Fibroblast of upper back skin (primary cell): ENCODE measurements around the gene HSD17B7.
"Not testable (repeated sequence)": the region's sequence is repeated elsewhere in the genome, so short reads cannot be mapped to it uniquely, and the experiment has no call there.

ENCODE experiments used
- DNase-seq: peaks from one replicate; pipeline ENCODE4 v3.0.0-alpha.2; 2013

HSD17B7 gene, protein sequence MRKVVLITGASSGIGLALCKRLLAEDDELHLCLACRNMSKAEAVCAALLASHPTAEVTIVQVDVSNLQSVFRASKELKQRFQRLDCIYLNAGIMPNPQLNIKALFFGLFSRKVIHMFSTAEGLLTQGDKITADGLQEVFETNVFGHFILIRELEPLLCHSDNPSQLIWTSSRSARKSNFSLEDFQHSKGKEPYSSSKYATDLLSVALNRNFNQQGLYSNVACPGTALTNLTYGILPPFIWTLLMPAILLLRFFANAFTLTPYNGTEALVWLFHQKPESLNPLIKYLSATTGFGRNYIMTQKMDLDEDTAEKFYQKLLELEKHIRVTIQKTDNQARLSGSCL

GRCh38 chr1:162790303-162790984 lies at the start of gene HSD17B7:
HSD17B7 (plus strand) TSS chr1:162790702; CDS start chr1:162790801, 99 bp downstream.
- peak; percentile 48 for DNase-seq

DNA sequence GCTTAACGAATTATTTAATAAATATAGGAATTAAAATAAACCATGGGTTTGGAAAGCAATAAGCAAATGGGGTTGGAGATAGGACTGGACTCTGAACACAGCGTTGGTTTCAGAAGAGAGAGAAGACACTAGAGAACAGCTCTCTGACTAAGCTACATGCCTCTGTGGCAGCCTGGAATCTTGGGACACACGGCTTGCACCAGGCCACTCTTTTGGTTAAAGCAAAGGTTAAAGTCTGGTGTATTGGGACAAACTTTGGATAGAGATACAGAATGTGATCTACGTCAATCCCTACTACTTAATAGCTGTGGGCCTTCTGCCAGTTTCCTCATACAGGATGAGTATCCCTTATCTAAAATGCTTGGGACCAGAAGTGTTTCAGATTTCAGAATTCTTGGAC lies 49.7 kb upstream of the HSD17B7 start:
- DNase-seq, result no peak

GRCh38 chr1:162741574-162741973 lies 48.9 kb upstream of the HSD17B7 start:
- no peak for DNase-seq

- not testable (repeated sequence) for DNase-seq
Measured at GRCh38 chr1:162746264-162746942, 44.1 kb upstream of the HSD17B7 start.

- DNase-seq, result no peak
Measured at GRCh38 chr1:162753001-162753658, 37.4 kb upstream of the HSD17B7 start.

GRCh38 chr1:162753998-162754585 lies 36.4 kb upstream of the HSD17B7 start:
- DNase-seq, result no peak

DNA sequence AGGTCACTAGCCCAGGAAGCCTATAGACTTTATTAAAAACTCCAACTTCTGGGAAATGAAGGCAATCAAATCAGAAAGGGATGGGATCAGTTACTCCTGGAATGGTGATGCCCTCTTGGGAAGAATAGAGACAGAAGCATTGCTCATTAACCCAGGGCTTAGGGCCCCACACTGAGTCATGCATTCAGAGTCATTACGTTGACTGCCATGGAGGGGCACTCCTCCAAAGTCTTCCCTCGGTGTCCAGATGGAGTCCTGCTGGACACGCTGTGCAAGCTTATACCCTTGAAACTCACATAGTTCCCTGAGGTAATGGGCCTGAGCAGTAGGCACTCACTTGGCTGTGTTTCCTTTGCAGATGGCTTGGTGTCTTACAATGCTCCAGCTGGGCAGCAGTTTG lies 35.2 kb upstream of the HSD17B7 start:
- DNase-seq, result no peak

DNA sequence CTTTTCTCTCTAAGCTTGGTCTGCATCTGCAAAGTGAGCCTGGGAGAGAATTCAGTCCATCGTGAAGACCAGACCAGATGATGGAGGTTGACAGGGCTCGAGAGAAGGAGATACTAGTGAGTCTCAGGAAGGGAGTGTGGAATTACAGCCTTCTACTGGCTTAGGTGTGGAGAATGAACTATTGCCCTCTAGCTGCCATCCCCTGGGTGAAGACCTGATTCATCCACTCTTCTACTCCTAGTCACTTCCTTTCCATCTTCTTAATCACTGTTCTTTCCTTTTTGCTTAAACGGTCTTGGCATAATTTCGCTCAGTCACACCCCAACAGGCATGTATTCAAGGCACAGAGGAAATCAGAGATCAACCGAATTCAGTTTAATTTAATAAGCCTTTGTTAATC lies 34.0 kb upstream of the HSD17B7 start:
- no peak for DNase-seq

DNA sequence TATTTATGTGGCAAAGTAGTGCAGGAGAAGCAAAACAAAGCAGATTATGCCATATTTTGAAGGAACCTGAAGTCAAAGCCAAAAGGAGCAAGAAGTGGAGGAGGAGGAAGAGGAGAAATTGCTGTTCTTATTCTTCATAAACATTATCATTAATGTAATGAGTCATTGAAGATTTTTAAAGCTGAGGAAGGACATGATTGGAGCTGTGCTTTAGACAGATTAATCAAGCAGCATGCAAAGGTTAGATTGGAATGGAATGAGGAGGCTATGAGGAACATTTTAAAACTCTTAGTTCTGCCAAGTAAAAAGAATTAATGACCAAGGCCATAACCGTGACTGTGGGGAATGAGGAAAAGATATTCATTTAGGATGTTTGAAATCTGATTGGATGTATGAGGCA lies 33.0 kb upstream of the HSD17B7 start:
- DNase-seq, result no peak

- no peak for DNase-seq
Measured at GRCh38 chr1:162765788-162766187, 24.7 kb upstream of the HSD17B7 start.

- DNase-seq, result peak; percentile 22
Measured at GRCh38 chr1:162772571-162773154, 17.8 kb upstream of the HSD17B7 start.

DNA sequence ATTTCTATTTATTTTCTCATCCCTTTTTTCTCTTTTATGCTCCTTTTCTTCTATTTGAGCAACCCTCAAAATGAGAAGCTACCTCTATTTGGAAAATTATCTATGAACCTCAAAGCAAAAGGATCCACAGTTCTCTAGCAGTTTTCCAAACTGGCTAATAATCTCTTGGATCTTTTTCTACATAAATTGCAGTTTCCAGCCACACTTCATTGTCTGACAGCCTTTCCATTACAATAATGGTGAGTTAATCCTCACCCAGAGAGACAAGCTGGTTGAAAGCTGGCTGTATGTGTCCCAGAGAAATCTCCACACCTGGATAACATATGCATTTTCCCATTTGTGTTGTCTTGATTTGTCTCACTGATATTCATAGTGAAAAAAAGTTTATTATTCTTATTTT lies 16.5 kb upstream of the HSD17B7 start:
- DNase-seq, result no peak

DNA sequence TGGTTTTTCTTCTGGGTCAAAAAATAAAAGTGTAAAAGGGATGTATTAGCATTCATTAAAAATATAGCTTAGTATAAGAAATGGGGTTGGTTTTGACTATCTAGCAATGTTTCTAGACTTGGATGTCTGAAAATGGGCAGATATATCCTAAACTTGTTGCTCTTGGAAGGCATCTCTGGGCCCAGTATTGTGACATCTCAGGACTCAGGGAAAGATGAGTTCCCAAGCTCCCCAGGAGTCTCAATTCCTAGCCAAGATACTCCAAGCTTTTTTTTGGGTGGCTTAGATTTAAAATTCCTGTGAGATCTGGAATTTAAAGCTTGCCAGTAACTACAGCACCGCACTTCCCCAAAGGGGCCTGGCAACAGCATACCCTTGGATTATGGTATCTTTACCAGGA lies 11.5 kb upstream of the HSD17B7 start:
- no peak for DNase-seq

DNA sequence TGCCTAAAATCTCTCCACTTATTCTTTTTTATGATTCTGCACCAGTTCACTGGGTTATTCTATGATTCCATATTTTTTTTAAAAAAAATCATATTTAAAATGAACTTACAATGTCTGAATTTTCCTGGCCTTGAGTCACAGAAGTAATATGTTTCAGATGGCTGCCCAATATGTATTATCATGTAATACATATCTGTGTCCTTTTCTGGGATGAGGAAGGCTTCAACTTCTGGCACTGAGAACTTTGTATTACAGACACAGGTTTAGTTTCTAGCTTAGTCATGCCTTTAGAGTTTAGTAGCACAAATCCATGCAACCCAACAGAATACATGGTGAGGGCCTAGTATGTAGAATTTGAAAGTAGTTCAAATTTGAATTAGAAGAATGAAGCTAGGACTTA lies 7.8 kb upstream of the HSD17B7 start:
- DNase-seq, result no peak

DNA sequence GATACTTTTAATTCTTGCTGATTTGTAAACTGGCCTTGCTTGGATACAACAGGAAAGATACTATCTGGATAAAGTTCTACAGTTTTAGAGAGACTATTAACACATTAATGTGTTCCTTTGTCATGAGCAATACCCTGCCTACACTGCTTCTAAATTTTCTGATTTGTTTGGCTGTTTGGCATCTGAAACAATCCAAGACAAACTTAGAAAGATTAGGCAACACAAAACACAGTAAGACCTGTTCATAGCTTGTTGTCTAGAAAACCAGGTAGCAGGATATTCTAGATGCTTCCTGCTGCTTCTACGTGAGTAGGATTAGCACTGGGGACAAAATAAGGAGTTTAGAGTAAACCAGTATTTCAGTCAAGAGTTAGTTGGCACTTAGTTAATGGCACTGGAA lies 5.6 kb upstream of the HSD17B7 start:
- DNase-seq, result not testable (repeated sequence)

GRCh38 chr1:162788783-162789182 lies 1.7 kb upstream of the HSD17B7 start:
- not testable (repeated sequence) for DNase-seq

GRCh38 chr1:162790985-162791357 lies 469 bp downstream of the HSD17B7 start:
- DNase-seq, result not testable (repeated sequence)

DNA sequence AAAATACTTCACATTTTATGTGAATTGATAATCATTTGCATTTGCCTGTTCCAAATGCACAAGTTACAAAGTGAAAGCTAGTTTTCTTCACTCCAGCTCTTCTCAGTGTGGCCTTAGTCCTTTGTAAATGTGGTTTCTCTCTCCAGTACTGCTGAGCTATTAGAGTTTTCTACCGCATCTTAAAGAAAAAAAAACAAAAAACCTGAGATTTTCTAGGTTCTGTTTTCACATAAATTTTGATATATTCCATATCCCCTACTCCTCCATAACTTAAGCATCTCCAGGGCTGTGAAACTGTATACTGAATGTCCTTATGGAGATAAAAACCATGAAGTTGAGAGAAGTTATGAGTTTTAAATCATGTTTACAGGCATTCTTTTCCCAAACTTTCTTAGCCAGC lies 3.8 kb downstream of the HSD17B7 start:
- DNase-seq, result not testable (repeated sequence)

DNA sequence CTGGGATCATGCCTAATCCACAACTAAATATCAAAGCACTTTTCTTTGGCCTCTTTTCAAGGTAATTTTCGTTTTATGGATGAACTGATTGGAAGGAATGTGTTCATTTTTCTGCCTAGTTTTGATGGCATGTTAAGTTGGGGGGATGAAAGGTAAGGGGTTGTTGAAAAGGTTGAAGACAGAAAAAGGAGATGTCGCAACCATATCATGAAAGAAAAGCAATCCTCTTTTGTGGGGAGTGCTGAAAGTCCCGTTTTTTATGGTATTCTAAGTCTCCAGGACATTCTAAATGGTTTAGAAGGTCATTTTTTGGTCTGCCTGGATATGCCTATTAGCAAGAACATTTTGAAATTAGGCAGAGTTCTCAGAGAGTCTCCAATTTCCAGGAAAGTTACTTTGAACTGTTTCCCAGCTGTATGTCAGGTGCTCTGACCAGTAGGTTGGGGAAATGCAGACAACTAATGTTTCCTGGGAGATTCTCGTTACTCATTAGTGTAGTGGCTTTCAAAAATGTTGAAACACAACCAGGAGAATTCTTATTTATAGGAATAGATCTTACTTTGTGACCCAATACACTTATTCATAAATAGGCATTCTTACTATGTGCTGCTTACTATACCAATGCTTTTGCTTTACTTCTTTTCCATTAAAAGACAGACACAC lies 6.2 kb downstream of the HSD17B7 start:
- not testable (repeated sequence) for DNase-seq

DNA sequence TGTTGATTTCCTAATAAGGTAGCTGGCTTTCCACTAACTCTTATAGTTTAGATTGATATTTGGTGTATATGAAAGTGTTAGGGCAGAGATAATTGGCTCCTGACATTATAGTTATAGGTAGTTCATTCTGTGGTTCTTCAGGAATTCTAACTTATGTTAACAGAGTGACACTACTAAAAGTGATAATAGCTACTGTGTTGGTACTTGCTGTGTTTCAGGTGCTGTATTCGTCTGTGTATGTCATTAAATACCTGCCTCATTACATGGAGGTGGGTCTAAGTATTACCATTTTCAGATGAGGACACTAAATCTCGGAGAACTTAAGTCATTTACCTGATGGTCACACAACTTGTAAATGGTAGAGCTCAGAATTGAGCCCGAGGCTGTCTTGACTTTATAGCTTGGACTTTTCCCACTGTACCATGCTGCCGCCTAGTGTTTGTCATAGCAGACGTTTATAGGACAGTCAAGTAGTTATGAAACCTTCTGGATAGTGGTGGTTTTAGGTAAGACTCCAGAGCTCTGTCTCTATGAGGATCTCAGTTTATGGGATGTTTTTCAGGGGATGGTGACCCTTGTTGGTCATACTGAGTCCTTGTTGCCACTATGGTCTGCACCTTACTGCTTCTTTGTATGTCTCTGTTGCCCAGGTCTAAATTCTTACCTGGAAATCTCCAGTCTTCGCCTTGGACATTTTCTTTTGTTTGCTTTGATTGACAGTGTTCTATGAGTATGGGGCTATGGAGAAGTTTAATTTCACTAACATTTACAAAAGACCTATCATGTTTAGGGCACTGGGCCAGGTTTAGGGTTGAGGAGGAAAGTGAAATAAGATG lies 9.7 kb downstream of the HSD17B7 start:
- DNase-seq, result peak; percentile 68

DNA sequence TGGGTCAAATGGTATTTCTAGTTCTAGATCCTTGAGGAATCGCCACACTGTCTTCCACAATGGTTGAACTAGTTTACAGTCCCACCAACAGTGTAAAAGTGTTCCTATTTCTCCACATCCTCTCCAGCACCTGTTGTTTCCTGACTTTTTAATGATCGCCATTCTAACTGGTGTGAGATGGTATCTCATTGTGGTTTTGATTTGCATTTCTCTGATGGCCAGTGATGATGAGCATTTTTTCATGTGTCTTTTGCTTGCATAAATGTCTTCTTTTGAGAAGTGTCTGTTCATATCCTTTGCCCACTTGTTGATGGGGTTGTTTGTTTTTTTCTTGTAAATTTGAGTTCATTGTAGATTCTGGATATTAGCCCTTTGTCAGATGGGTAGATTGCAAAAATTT lies 17.0 kb downstream of the HSD17B7 start:
- DNase-seq, result not testable (repeated sequence)
